ENCODE data around the gene HS3ST5. TPM values are rescaled to one million over a fixed set of nuclear protein-coding genes. Genes with fewer than 3 reads are reported as not detected.
"Not testable (repeated sequence)": the region's sequence is repeated elsewhere in the genome, so short reads cannot be mapped to it uniquely, and the experiment has no call there.

Gene HS3ST5
- total RNA-seq, 2 experiments from 2014 or later, result not detected

GRCh38 chr6:114049367-114049966 lies 293.4 kb downstream of the HS3ST5 start:
- ChIA-PET CTCF (no interaction called here), POLR2A (interaction anchor here (1.9 kb wide), 1 partner anchor 49 kb away, joined by 3 read pairs; no protein-coding TSS in a partner anchor)
- Mint-ChIP-seq H3K27ac (no peak overlapping the region), H3K27me3 (peaks cover 1% of the 10 kb centered on the region), H3K4me1 (ENCODE audit: low read depth) (no peaks in the 10 kb centered on the region), H3K9me3 (no peaks in the 10 kb centered on the region), H3K4me3 (no peak overlapping the region), H3K36me3 (ENCODE audit: low read depth) (no peaks in the 10 kb centered on the region)
- no peak for DNase-seq
- ATAC-seq, result no peak
- TF ChIP-seq, protein P1, sequence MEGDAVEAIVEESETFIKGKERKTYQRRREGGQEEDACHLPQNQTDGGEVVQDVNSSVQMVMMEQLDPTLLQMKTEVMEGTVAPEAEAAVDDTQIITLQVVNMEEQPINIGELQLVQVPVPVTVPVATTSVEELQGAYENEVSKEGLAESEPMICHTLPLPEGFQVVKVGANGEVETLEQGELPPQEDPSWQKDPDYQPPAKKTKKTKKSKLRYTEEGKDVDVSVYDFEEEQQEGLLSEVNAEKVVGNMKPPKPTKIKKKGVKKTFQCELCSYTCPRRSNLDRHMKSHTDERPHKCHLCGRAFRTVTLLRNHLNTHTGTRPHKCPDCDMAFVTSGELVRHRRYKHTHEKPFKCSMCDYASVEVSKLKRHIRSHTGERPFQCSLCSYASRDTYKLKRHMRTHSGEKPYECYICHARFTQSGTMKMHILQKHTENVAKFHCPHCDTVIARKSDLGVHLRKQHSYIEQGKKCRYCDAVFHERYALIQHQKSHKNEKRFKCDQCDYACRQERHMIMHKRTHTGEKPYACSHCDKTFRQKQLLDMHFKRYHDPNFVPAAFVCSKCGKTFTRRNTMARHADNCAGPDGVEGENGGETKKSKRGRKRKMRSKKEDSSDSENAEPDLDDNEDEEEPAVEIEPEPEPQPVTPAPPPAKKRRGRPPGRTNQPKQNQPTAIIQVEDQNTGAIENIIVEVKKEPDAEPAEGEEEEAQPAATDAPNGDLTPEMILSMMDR (IDR thresholded peaks at IDR 0.05), result no peak
- intact Hi-C loops (cut with micrococcal nuclease), result no loop called here

DNA sequence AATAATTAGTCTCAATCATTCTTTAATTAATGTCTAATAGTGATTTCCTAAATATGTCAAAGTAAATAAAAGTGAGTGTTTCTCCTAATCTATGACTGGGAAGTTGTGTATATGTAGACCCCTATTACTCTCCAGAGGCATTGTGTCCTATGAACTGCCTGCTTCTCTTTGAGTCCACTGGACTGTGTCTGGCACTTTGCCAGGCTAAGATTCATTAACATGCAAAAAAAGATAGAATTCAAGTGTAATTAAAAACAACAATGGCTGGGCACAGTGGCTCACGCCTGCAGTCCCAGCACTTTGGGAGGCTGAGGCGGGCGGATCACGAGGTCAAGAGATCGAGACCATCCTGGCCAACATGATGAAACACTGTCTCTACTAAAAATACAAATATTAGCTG lies 298.3 kb downstream of the HS3ST5 start:
- H3K27ac Mint-ChIP-seq; ATAC-seq; H3K36me3 Mint-ChIP-seq (ENCODE audit: low read depth); H3K27me3 Mint-ChIP-seq; DNase-seq; H3K4me3 Mint-ChIP-seq; CTCF ChIA-PET; H3K4me1 Mint-ChIP-seq (ENCODE audit: low read depth); H3K9me3 Mint-ChIP-seq; POLR2A ChIA-PET; intact Hi-C loops (cut with micrococcal nuclease): not testable (repeated sequence)

DNA sequence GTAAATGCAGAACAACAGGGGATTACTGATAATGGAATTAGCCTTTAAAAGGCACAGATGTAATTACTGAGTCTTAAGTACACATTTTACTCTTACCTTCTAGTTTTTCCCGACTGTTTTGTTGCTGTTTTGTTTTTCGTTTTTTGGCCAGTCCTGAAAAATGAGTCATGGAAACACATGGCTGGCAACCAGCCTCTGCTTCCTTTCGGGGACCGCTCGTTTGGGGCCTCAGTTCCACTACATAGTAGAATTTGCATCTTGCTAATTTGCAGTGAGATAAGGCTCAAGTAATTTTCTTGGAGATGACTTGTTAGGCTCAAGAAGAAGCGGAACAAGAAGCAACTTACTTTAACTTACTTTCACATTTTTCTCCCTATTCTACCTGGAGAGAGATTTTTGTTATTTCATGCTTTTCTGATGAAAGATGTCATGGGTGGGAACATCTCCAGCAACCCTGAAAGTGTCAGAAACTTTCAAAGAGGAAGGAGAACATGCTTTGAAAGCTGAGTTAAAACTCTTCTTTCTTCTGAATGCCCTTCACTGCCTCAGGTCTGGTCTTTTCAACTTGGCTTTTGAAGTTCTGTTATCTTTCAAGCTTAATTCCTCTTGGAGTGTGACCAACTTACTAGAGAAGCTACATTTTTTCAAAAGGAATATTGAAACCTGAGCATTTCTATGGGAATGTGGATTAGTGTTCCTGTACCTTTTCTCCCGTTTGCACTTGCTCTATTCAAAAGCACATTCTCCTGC lies 300.4 kb downstream of the HS3ST5 start:
- POLR2A ChIA-PET, result interaction anchor here (0.6 kb wide), 1 partner anchor 221 kb away, joined by 3 read pairs; no protein-coding TSS in a partner anchor
- DNase-seq (no peak), ATAC-seq (no peak)
- intact Hi-C loops (cut with micrococcal nuclease), result no loop called here
- Mint-ChIP-seq H3K4me1 (ENCODE audit: low read depth) (no peaks in the 10 kb centered on the region), H3K27me3 (peaks cover 1% of the 10 kb centered on the region), H3K36me3 (ENCODE audit: low read depth) (no peaks in the 10 kb centered on the region), H3K9me3 (no peaks in the 10 kb centered on the region), H3K4me3 (no peak overlapping the region), H3K27ac (no peak overlapping the region)
- CTCF ChIA-PET, result no interaction called here
- TF ChIP-seq, protein P1 (IDR thresholded peaks at IDR 0.05), result no peak

DNA sequence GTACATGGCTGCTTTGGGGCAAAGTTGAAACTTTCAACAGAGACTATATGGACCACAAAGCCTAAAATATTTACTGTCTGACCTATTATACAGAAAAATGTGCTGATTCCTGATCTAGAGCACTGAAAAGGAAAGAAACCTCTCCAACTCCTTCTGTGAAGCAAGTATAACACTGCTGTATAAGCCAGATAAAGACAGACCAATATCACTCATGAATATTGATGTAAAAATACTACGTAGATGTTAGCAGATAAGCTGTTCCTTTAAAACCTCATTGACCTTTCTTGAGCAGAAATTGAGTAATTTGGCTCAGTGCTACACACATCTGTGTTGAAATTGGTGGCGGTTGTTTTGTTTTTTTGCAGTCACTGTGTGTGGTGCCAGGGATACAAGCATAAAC lies 302.0 kb downstream of the HS3ST5 start:
- Mint-ChIP-seq H3K4me1 (ENCODE audit: low read depth) (no peaks in the 10 kb centered on the region), H3K27ac (no peak overlapping the region), H3K4me3 (no peak overlapping the region), H3K9me3 (no peaks in the 10 kb centered on the region), H3K36me3 (ENCODE audit: low read depth) (no peaks in the 10 kb centered on the region), H3K27me3 (peaks cover 1% of the 10 kb centered on the region)
- ATAC-seq (no peak), DNase-seq (no peak)
- TF ChIP-seq, protein P1 (IDR thresholded peaks at IDR 0.05), result no peak
- POLR2A ChIA-PET, result no interaction called here
- intact Hi-C loops (cut with micrococcal nuclease), result no loop called here
- CTCF ChIA-PET, result no interaction called here

- POLR2A ChIA-PET, result no interaction called here
- no peak overlapping the region for H3K27ac Mint-ChIP-seq
- H3K4me3 Mint-ChIP-seq, result no peak overlapping the region
- CTCF ChIA-PET, result no interaction called here
- TF ChIP-seq, protein P1 (IDR thresholded peaks at IDR 0.05), result no peak
- peaks cover 5% of the 10 kb centered on the region for H3K27me3 Mint-ChIP-seq
- ATAC-seq (no peak), DNase-seq (no peak)
- no peaks in the 10 kb centered on the region for H3K9me3 Mint-ChIP-seq
- no peaks in the 10 kb centered on the region for H3K4me1 Mint-ChIP-seq (ENCODE audit: low read depth)
- H3K36me3 Mint-ChIP-seq (ENCODE audit: low read depth), result no peaks in the 10 kb centered on the region
- intact Hi-C loops (cut with micrococcal nuclease), result no loop called here
These were observed 303.0 kb downstream of the HS3ST5 start for GRCh38 chr6:114039841-114040240.

Data from activated CD8-positive, alpha-beta T cell treated with anti-CD3 and anti-CD28 coated beads for 36 hours (primary cell).